Heart left ventricle (tissue), 16 donors: ENCODE data around the gene NXN. TPM values are rescaled to one million over a fixed set of nuclear protein-coding genes. Genes with fewer than 3 reads are reported as not detected.
"Not testable (repeated sequence)": the region's sequence is repeated elsewhere in the genome, so short reads cannot be mapped to it uniquely, and the experiment has no call there.

ENCODE experiments used
- ATAC-seq, 4 donors: fragments of 200-7000 bp; cut with Tn5 transposase; one replicate each; pipeline ENCODE4 v1.9.1; 2020 to 2022; ENCODE audit warnings: moderate library complexity in 4 of 4, mild to moderate bottlenecking in 3 of 4, moderate number of reproducible peaks in 1 of 4
- DNase-seq, 5 donors: peaks; one replicate each; pipeline ENCODE4 v3.0.0-alpha.2; 2020
- H3K27ac ChIP-seq, 12 donors: fragments of 200-600 bp; sonication (generic) in 4 of 12; one replicate each; pipeline versions ENCODE4 v1.5.0 to v1.8.0; 2016 to 2022; ENCODE audit warnings: mild to moderate bottlenecking in 2 of 12
- H3K27me3 ChIP-seq, 9 donors: fragments of 200-600 bp; sonication (generic) in 2 of 9; one replicate each; pipeline versions ENCODE4 v1.5.1 to v1.8.0; 2016 to 2022; ENCODE audit warnings: mild to moderate bottlenecking in 3 of 9
- H3K36me3 ChIP-seq, 9 donors: fragments of 200-600 bp; sonication (generic) in 2 of 9; one replicate each; pipeline versions ENCODE4 v1.5.0 to v1.8.0; 2018 to 2022; ENCODE audit warnings: mild to moderate bottlenecking in 2 of 9
- H3K4me1 ChIP-seq, 12 donors: fragments of 200-600 bp; sonication (generic) in 4 of 12; one replicate each; pipeline versions ENCODE4 v1.5.0 to v1.8.0; 2016 to 2022; ENCODE audit warnings: mild to moderate bottlenecking in 3 of 12
- H3K4me3 ChIP-seq, 12 donors: fragments of 200-600 bp; sonication (generic) in 4 of 12; one replicate each; pipeline versions ENCODE4 v1.5.0 to v1.8.0; 2017 to 2022; ENCODE audit warnings: mild to moderate bottlenecking in 9 of 12, moderate library complexity in 4 of 12
- H3K9me3 ChIP-seq, 12 donors: fragments of 200-600 bp; sonication (generic) in 4 of 12; one replicate each; pipeline versions ENCODE4 v1.5.0 to v1.8.0; 2016 to 2022; ENCODE audit warnings: mild to moderate bottlenecking in 1 of 12
- CTCF ChIP-seq, 12 donors: fragments of 200-600 bp; sonication (generic) in 4 of 12; IDR thresholded peaks; one replicate each; pipeline versions ENCODE4 v1.5.0 to v1.8.0; 2018 to 2022; ENCODE audit warnings: antibody characterized with exemption in 12 of 12, mild to moderate bottlenecking in 5 of 12
- POLR2A ChIP-seq, 2 donors: fragments of 450-650 bp; IDR thresholded peaks; one replicate each; pipeline ENCODE4 v1.6.1; 2017; ENCODE audit warnings: antibody characterized with exemption in 2 of 2, mild to moderate bottlenecking in 2 of 2, moderate library complexity in 2 of 2
- WGBS, 4 donors: extraction: QIAGEN DNeasy Blood & Tissue Kit in 2 of 4; methylation state at CpG; one replicate each; pipeline versions ENCODE4 v1.1.5 to v1.1.7; 2013 to 2018; 5-methylcytosine and 5-hydroxymethylcytosine counted together
- intact Hi-C, 10 donors: fragments of 100-400 bp; cut with DNase I; formaldehyde crosslinking; loops; one replicate each; pipeline versions ENCODE4 v1.11.1 to v1.14.2; 2022
- polyA plus RNA-seq, 2 donors: library from polyadenylated mRNA; stranded (reverse); fragments of 200-250 nt; gene quantifications; one replicate each; pipeline ENCODE4 v1.2.3, GENCODE V29; 2013
- total RNA-seq, 9 donors: library from RNA; depleted of rRNA in 2 of 9; stranded (reverse); fragments of >200 nt in 2 of 9; fragmentation: NEBNext Ultra II Directional in 3 of 9; extraction: Animal tissue kit (Norgen Biotek cat#: 25700) in 3 of 9; gene quantifications; one replicate each; pipeline versions ENCODE4 v1.1.0 to v1.2.4, GENCODE V29; 2016 to 2023
- donor health status: ischemic (EF 13 %, LVEDD 7.1; RV severe dilation, severe dysfunction).
- donor health status: healthy with polysubstance abuse.
- donor health status: DM: no; HTN: yes; CAD: no.
- donor health status: DM: no; HTN: no; CAD: no.
- donor health status: ischemic (EF 25% LVEDD 6.9; RV normal size, moderate dysfunction).
- donor health status: ischemic (EF 25% LVEDD 5.7; RV mildly dilated, moderate dysfunction).
- donor health status: healthy.
- donor health status: DM: yes; HTN: yes; CAD: no.
- donor health status: ischemic (EF 35%, LVEDD 5.7; RV mildly dilated, moderate dysfunction).
- donor health status: nonischemic (EF 11% LVEDD 7.7; RV severe dilation, severe dysfunction).
- donor health status: DM: yes; HTN: yes; CAD: no.
- donor health status: PGD.
- donor health status: ischemic (EF 29% LVEDD 5.4; RV normal size, mild dysfunction).
- donor health status: nonischemic (EF 23%, LVEDD 6.1; RV moderate dilation, normal function).

The NXN gene
- total and polyA plus RNA-seq, 11 donors, result 8.6 to 20.3 (median 14.1) TPM

DNA sequence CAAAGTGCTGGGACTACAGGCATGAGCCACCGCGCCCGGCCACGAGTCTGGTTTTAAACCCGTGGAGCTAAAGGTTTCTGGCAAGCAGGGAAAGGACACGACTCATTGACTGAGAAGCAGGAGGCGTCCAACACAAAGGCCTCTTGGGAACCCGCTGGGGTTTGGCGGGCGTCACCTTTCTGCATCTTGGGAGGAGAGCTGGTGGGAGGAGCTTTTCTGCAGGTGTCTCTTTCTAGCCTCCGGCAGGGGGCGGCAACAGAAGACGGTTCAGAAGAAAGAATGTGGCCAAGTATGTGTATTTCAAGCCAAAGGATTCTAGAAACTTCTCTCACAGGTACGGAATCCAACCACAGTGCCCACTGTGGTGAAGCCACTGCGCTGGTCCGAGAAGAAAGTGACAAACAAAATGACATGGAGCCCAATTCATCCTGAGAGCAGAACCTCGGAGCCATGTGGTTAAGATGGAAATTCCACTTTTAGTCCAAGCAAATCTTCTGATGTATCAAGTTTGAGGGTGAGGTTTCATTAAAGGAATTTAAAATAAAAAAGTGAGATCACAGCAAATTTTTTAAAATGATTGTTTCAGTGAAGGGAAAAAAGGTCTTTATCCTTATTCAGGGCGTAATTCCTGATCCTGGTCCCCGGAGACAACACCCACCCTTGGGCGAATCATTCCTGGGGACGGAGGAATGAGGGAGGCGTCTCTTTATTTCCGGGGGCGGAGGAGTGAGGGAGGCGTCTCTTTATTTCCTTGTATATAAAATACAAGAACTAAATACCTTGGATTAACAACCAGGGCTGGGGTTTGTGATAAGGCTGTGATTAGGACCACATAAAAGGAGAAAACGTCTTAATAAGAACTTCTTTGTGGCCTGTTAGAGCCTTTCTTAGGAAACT, 99.8 kb downstream of the NXN start:
- Histone ChIP-seq H3K27ac (peak overlapping the region; percentile 61 to 90 (median 82)), H3K36me3 (no peaks in the 10 kb centered on the region), H3K9me3 (no peaks in the 10 kb centered on the region), H3K4me3 (peak overlapping the region in 2 of 12 donors; percentile 2), H3K4me1 (peaks cover 8 to 61% (median 47%) of the 10 kb centered on the region in 12 donors), H3K27me3 (no peaks in the 10 kb centered on the region)
- intact Hi-C loops, result loop anchor here (1.0 to 10.0 kb wide), 13 partner anchors 32 to 175 kb away; partner anchors contain the start of gene NXN (in 6 of the 10)
- ATAC-seq (peak; percentile 33 to 77 (median 66)), DNase-seq (peak; percentile 80 to 88 (median 85))
- peak in 1 of 2 donors; percentile 21 for TF ChIP-seq POLR2A (IDR thresholded peaks at IDR 0.05)
- TF ChIP-seq CTCF (IDR thresholded peaks at IDR 0.05), result peak; percentile 35 to 75 (median 66)
- WGBS, 4 donors, result 21 to 31% (median 25%) methylated on average over 26 of the region's 26 CpGs

DNA sequence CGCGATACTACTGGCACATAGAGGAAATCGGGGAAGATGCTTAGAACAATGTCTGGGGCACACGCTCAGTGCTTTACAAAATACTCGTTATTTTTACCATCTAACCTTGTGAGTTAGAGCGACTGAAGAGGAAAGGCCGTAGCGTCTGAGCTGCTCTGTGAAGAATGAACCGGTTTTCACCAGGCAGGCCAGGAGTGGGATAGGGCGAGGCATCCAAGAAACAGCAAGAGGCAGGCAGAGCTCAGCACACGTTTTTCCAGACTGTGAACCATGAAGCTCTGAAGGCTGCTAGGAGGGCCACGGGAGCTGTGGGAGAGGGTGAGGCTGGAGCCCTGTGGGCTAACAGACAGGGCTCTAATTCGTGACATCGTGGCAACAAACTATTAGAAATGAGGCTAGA, 101.9 kb downstream of the NXN start:
- Histone ChIP-seq H3K27ac (peak overlapping the region in 1 of 12 donors; percentile 11), H3K4me1 (peaks cover 6 to 42% (median 35%) of the 10 kb centered on the region in 12 donors), H3K27me3 (no peaks in the 10 kb centered on the region), H3K4me3 (no peak overlapping the region), H3K36me3 (no peaks in the 10 kb centered on the region), H3K9me3 (no peaks in the 10 kb centered on the region)
- WGBS, 4 donors, result 88 to 94% (median 90%) methylated on average over 14 of the region's 14 CpGs
- ATAC-seq, result no peak
- DNase-seq, result no peak
- TF ChIP-seq CTCF (IDR thresholded peaks at IDR 0.05) (no peak), POLR2A (IDR thresholded peaks at IDR 0.05) (no peak)
- intact Hi-C loops, result loop anchor here in 4 of 10 donors (2.0 to 10.0 kb wide), 3 partner anchors 100 to 177 kb away; partner anchors contain the start of gene NXN (in 2 of the 4)

GRCh38 chr17:876272-876671, 103.3 kb downstream of the NXN start:
- no peak for TF ChIP-seq CTCF (IDR thresholded peaks at IDR 0.05)
- no peak for TF ChIP-seq POLR2A (IDR thresholded peaks at IDR 0.05)
- intact Hi-C loops, result loop anchor here in 3 of 10 donors (5.0 to 10.0 kb wide), 2 partner anchors 101 to 179 kb away; partner anchors contain the start of gene NXN (in 2 of the 3)
- WGBS, 4 donors, result 84 to 94% (median 91%) methylated on average over 12 of the region's 12 CpGs
- DNase-seq (no peak), ATAC-seq (no peak)
- no peaks in the 10 kb centered on the region for H3K36me3 ChIP-seq
- H3K4me3 ChIP-seq, result no peak overlapping the region
- H3K9me3 ChIP-seq, result no peaks in the 10 kb centered on the region
- no peaks in the 10 kb centered on the region for H3K27me3 ChIP-seq
- no peak overlapping the region for H3K27ac ChIP-seq
- peaks cover 4 to 29% (median 25%) of the 10 kb centered on the region in 12 donors for H3K4me1 ChIP-seq

DNA sequence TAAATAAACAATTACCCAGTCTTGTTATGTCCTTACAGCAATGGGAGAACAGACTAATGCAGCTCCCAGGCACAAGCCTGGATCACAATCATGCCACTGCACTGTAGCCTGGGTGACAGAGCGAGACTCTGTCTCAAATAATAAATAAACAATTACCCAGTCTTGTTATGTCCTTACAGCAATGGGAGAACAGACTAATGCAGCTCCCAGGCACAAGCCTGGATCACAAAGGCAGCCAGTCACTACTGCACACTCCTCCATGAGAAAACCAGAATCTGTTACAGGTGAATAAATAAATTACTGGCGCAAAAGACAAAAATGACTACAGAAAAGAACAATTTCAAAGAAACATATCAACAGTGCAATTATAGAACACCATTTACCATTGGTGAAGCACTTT, 105.0 kb downstream of the NXN start:
- H3K27me3 ChIP-seq, H3K27ac ChIP-seq, ATAC-seq, H3K36me3 ChIP-seq, DNase-seq, H3K9me3 ChIP-seq, H3K4me3 ChIP-seq: not testable (repeated sequence)
- intact Hi-C loops, result loop anchor here in 2 of 10 donors (2.0 to 10.0 kb wide), 2 partner anchors 24 to 180 kb away; no protein-coding TSS in a partner anchor
- 92 to 100% (median 96%) methylated on average over 2 of the region's 2 CpGs for WGBS, 4 donors
- H3K4me1 ChIP-seq, result peaks cover 0 to 23% (median 15%) of the 10 kb centered on the region in 12 donors
